HG03135 (cell line): ENCODE results near the gene APEH.

Source experiments
- ATAC-seq: cut with Tn5 transposase; IDR thresholded peaks from one replicate; pipeline ENCODE4 v1.9.1; 2021; ENCODE audit warnings: mild to moderate bottlenecking, moderate library complexity; ENCODE audit not compliant: unreplicated experiment

Gene APEH

DNA sequence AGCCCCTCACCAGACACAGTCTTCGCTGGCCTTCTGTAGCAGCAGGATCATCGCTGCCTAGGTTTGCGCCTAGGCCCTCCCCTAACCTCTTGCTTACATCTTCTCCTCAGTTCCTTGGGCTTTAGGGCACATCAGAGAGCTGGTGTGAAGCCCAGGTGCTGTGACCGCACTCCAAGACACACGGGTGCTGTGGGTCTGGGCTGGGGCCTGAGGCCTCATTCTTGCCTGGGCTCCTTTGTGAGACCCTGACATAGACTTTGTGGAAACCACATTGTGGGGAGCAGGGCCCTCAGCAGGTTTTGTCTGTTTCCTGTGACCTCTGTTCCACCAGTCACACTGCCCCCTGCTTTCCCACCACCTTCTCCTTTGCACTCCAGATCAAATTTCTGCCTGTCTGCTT, 37.3 kb downstream of the APEH start:
- no peak for ATAC-seq

DNA sequence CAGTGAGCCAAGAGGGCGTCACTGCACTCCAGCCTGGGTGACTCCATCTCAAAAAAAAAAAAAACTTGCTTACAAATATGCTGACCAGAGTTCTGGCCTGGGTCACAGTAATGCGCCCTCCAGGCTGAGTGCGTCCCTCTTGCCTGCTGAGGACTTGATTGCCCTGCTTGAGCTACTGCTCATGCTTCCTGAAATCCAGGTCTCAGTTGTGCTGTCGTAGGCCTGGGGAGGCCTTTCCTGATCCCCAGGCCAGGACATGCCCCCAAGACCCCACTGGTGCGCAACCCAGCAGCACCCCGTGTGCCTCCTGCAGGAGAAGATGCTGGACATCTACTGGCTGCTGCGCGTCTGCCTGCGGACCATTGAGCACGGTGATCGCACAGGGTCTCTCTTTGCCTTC, 38.0 kb downstream of the APEH start:
- ATAC-seq: no peak

- no peak for ATAC-seq
These were observed 38.6 kb downstream of the APEH start for GRCh38 chr3:49712631-49713317.

DNA sequence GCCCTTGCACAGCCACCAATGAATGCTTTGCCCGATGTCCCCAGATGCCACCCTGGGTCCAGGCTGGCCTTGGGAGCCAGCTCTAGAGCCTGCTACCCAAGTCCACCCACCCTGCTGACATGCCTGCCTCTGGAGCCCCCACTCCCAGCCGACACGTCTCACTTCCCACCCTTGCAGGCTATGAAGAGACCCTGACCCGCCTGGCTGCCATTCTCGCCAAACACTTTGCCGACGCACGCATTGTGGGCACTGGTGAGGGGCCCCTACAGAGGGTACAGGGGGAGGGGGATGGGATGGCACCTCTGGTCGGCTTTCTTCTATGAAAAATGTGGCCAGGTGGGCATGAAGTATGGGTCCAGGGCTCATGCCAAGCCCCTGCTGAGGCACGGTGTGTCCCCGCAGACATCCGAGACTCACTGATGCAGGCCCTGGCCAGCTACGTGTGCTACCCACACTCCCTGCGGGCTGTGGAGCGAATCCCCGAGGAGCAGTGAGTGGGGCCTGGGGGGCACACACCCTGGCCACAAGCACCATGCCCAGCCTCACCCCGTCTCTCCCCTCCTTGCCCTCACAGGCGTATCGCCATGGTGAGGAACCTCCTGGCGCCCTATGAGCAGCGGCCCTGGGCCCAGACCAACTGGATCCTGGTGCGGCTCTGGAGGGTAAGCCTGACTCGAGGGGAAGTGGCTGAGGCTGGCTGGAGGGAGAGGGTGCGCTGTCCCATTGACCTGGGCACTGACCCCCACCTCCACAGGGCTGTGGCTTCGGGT, 39.4 kb downstream of the APEH start:
- no peak for ATAC-seq

- ATAC-seq: no peak
These were observed 40.8 kb downstream of the APEH start for GRCh38 chr3:49714728-49715550.

- no peak for ATAC-seq
These were observed 41.5 kb downstream of the APEH start for GRCh38 chr3:49715611-49716121.

DNA sequence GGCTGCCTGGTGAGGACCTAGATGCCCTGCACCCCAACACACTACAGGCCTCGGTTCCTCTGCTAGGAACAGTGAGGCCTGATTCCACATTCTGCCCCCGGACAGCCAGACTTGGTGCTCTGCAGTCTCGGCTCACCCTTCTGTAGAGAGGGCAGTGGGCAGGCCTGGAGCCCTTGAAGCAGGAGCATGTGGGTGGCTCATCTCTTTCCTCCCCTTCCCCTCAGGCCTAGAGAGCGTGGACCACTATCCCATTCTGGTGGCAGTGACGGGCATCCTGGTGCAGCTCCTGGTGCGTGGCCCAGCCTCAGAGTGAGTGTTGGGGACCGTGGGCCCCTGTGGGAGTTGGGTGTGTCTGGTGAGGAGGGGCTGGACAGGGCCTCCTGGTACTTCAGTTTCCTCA, 42.0 kb downstream of the APEH start:
- ATAC-seq: no peak

DNA sequence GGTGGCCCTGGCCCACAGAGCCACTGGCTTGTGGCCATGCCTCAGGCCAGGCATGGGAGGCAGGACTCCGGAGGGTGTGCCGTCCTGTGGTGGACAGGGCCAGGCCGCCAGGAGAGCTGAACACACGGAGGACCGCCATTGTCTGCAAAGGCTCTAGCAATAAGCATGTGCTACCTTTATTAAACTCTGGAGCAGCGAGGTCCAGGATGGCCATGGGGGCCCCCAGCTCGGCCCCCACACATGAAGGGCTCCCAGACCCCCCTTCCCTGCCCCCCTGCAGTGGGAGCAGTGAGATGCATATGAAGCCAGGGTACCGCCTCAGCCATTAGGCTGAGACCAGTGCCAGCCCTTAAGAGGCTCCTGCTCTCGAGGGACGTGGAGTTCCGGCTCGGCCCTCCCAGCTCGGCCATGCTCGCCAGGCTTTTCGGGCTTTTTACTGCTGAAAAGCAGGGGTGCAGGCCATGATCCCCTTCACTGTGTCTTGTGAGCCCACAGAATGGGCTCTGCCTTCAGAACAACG, 42.6 kb downstream of the APEH start:
- ATAC-seq: no peak

- no peak for ATAC-seq
These were observed 43.2 kb downstream of the APEH start for GRCh38 chr3:49717211-49717958.

GRCh38 chr3:49717959-49718857, 44.1 kb downstream of the APEH start:
- no peak for ATAC-seq

GRCh38 chr3:49718858-49719213, 44.7 kb downstream of the APEH start:
- ATAC-seq: no peak

DNA sequence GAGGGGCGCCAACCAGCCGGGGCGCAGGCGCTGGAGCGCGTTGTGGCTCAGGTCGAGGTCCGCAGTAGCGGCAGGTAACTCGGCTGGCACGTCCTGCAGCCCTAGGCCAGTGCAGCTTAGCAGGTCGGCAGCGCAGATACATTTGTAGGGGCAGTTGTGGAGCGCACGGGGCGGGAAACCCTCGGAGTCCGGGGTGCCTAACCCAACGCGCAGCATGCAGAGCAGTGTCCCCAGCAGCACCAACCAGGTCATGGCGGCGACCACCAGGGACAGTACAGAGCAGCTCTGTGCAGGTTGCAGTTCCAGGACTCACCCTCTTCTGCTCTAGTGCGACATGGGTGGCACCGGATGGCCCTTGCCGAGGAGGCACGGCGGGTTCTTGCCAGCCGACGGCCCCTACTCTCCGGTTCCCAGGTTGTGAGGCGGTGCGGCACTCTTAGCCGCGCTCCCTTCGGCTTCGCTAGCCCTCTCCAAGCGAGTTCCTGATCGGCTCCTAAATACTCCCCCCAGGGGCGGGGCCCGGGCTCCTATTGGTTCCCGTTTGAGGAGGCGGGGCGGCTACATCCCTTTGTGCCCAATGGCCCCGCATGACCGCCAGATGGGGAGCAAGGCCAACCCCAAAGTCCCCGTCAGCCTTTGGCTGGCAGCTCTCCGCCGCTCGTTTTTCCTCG, 45.2 kb downstream of the APEH start, which contains the start of gene AMIGO3:
TSS of gene AMIGO3 (minus strand) at position 471 of the 671 bp plus-strand sequence. CDS start at position 252, 219 bp downstream.
- ATAC-seq: peak; percentile 51

DNA sequence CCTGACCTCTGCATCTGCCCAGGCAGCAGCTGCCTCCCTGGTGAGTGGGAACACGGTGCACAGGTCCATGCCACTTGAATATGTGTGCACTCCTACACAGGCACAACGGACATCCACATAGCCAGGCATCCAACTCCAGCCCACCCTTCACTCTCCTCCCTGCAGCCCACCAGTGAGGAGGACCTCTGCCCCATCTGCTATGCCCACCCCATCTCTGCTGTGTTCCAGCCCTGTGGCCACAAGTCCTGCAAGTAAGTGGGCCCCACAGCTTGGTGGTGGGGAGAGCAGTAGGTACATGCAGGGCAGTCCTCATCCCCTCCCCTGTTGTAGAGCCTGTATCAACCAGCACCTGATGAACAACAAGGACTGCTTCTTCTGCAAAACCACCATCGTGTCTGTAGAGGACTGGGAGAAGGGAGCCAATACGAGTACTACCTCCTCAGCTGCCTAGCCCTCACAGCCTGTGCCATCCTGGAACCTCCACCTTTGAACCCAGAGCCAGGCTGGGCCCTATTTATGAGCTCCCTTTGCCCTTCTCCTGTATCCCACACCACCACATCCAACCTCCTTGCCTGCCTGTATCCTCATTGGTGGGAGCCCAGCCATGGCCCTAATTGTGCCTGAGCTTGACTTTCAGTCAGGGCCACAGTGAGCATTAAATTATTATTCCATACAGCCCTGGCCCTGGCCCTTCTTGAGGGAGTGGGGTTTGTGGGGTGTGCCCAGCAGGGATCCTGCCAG, 46.9 kb downstream of the APEH start:
- ATAC-seq: no peak

GRCh38 chr3:49721596-49721895, 47.4 kb downstream of the APEH start:
- no peak for ATAC-seq

DNA sequence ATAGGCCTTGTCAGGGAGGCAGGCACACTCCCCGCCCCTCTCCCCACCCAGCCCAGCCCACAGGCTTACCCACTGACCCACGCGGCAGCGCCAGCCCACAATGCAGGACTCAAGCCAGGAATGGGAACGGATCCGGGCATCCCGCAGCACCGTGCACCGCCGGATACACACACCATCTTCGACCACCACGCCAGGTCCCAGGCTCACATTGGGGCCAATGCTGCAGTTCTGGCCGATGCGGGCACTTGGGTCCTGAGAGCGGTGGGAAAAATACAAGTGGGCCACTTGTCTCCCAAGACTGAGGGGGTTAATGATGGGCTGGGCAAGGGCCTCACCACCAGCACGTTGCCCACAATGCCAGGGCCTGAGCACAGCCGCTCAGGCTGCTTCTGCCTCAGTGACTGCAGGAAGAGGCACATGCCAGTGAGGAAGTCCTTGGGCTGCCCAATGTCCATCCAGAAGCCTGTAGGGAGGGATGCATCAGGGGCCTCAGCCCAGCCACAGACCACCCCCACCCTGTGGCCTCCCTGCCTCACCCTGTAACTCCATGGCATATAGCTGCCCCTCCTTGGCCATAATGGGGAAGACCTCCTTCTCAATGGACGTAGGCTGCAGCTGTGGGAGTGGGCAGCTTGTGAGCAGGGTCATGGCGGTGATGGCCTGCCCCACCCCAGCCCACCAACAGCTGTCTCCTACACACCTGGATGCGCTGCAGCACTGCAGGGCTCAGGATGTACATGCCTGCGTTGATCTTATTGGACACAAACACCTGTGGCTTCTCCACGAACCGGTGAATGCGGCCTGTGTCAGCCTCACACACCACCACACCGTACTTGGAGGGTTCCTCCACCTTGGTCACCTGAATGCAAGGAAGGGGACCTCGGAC, 48.0 kb downstream of the APEH start:
- ATAC-seq: no peak

DNA sequence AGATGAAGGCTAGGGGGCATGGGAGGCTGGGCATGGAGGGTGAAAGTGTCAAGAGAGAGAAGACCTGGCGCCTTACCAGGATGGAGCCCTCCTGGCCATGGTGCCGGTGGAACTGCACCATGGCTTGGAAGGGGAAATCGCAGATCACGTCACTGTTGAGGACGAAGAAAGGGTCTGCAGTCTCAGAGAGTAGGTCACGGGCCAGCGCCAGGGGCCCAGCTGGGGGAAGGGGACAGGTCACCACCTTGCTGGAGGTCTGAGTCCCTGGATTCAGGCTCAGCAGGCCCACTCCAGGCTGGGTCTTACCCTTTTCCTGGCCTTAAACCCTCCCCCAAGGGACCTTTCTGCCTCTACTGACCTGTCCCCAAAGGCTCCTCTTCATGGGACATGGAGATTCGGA, 48.7 kb downstream of the APEH start:
- no peak for ATAC-seq

- no peak for ATAC-seq
These were observed 49.1 kb downstream of the APEH start for GRCh38 chr3:49723296-49723627.
